K562 (cell line): ENCODE data around the gene NHS. TPM values are rescaled to one million over a fixed set of nuclear protein-coding genes. Genes with fewer than 3 reads are reported as not detected.

Experiments used
- ATAC-seq: fragments of 200-7000 bp; cut with Tn5 transposase; 3 replicates; pipeline ENCODE4 v1.9.1; 2020; ENCODE audit warnings: moderate library complexity
- BruUV-seq: library from RNA; stranded (reverse); fragments of 400-500 nt; replicated peaks from 2 replicates; lab custom pipeline; 2021; lab: Mats Ljungman, UMichigan
- CTCF ChIA-PET: fragments of 300-600 bp; formaldehyde crosslinking; extraction: SDS; loops from one replicate; lab custom pipeline; 2021; ENCODE audit warnings: low intra/inter-chr PET ratio; lab: Yijun Ruan, JAX
- POLR2A ChIA-PET: fragments of 300-600, 350-650 bp; sonication (Branson Sonifier 250); formaldehyde crosslinking; extraction: SDS; loops from one replicate; lab custom pipeline; 2021; ENCODE audit warnings: antibody characterized with exemption, inconsistent platforms; lab: Yijun Ruan, JAX
- DNase-seq, 4 experiments: peaks; one replicate each; pipeline versions ENCODE4 v3.0.0 to v3.0.0-alpha.2; 2011 to 2018; ENCODE audit warnings: low spot score in 3 of 4, mixed read lengths in 3 of 4; ENCODE audit errors: extremely low read depth in 1 of 4
- FAIRE-seq: peaks from 2 replicates; lab custom pipeline; 2011; peaks lifted over from hg19 to GRCh38; lab: Jason Lieb, UNC
- H2AFZ ChIP-seq: 2 replicates; pipeline ENCODE4 v1.6.0; 2011; ENCODE audit warnings: low read depth, low read length, control low read depth, inconsistent platforms
- H3K27ac ChIP-seq: fragments of 200-600 bp; 3 replicates; pipeline ENCODE4 v1.8.0; 2011; ENCODE audit warnings: low read depth, mild to moderate bottlenecking, control low read depth, inconsistent platforms, low read length, moderate library complexity, mixed read lengths; ENCODE audit errors: extremely low read depth
- H3K27me3 ChIP-seq, 2 experiments: fragments of 300-600 bp in 1 of 2; 2 replicates in 1 of 2; 3 replicates in 1 of 2; pipeline versions ENCODE4 v1.6.0 to v1.8.0; 2011; ENCODE audit warnings: inconsistent platforms in 2 of 2, low read length in 2 of 2, mild to moderate bottlenecking in 1 of 2, mixed read lengths in 1 of 2, moderate library complexity in 1 of 2; ENCODE audit not compliant: control insufficient read depth in 2 of 2, insufficient read depth in 2 of 2
- H3K36me3 ChIP-seq: fragments of 300-600 bp; 3 replicates; pipeline ENCODE4 v1.8.0; 2011; ENCODE audit warnings: mild to moderate bottlenecking, low read length, inconsistent platforms; ENCODE audit not compliant: control insufficient read depth, insufficient read depth
- H3K4me1 ChIP-seq, 2 experiments: fragments of 200-600 bp in 1 of 2; replicated peaks in 1 of 2; 2 replicates in 1 of 2; 3 replicates in 1 of 2; pipeline versions ENCODE4 v1.5.1 to v1.8.0; 2011; ENCODE audit warnings: inconsistent platforms in 2 of 2, low read length in 2 of 2, mild to moderate bottlenecking in 1 of 2, mixed read lengths in 1 of 2, moderate library complexity in 1 of 2; ENCODE audit not compliant: control insufficient read depth in 2 of 2, insufficient read depth in 2 of 2
- H3K4me2 ChIP-seq: 2 replicates; pipeline ENCODE4 v1.6.1; 2011; ENCODE audit warnings: low read length, control low read depth, inconsistent platforms, mixed read lengths; ENCODE audit not compliant: insufficient read depth
- H3K4me3 ChIP-seq: fragments of 200-600 bp; sonication (generic), shearing (Covaris generic); 2 replicates; pipeline ENCODE4 v1.5.1; 2016; ENCODE audit warnings: control low read depth, inconsistent platforms
- H3K79me2 ChIP-seq: fragments of 200-600 bp; 3 replicates; pipeline ENCODE4 v1.8.0; 2011; ENCODE audit warnings: low read length, inconsistent platforms; ENCODE audit not compliant: control insufficient read depth, insufficient read depth
- H3K9ac ChIP-seq, 2 experiments: 2 replicates each; pipeline versions ENCODE4 v1.6.0 to v1.6.1; 2011; ENCODE audit warnings: low read depth in 2 of 2, low read length in 2 of 2, control low read depth in 1 of 2, inconsistent platforms in 1 of 2, mild to moderate bottlenecking in 1 of 2, mixed read lengths in 1 of 2; ENCODE audit not compliant: insufficient read depth in 1 of 2
- H3K9me1 ChIP-seq: one replicate; pipeline ENCODE4 v1.6.0; 2011; ENCODE audit warnings: inconsistent platforms, mild to moderate bottlenecking, low read length, moderate library complexity; ENCODE audit not compliant: control insufficient read depth, insufficient read depth
- H3K9me3 ChIP-seq: replicated peaks from 2 replicates; pipeline ENCODE4 v1.5.1; 2011; ENCODE audit warnings: low read depth, low read length, inconsistent platforms; ENCODE audit not compliant: control insufficient read depth, insufficient read depth
- H4K20me1 ChIP-seq: replicated peaks from 2 replicates; pipeline ENCODE4 v1.6.1; 2011; ENCODE audit warnings: low read length, inconsistent platforms, mixed read lengths; ENCODE audit not compliant: control insufficient read depth, insufficient read depth
- AFF4 ChIP-seq: sonication (generic); formaldehyde crosslinking; IDR thresholded peaks from 2 replicates; pipeline ENCODE4 v1.8.0; 2023; ENCODE audit warnings: mild to moderate bottlenecking, missing genetic modification reagents
- HDGF ChIP-seq: fragments of 450-650 bp; IDR thresholded peaks from 2 replicates; pipeline ENCODE4 v1.6.1; 2016
- KLF1 ChIP-seq: fragments of 450-650 bp; IDR thresholded peaks from 2 replicates; pipeline ENCODE4 v1.6.1; 2016; ENCODE audit warnings: missing genetic modification characterization, missing compliant biosample characterization
- KLF13 ChIP-seq: fragments of 450-650 bp; IDR thresholded peaks from 2 replicates; pipeline ENCODE4 v1.6.1; 2016; ENCODE audit warnings: missing genetic modification characterization, low read depth, mild to moderate bottlenecking, missing compliant biosample characterization, moderate library complexity, borderline replicate concordance
- MTA2 ChIP-seq: fragments of 450-650 bp; IDR thresholded peaks from 2 replicates; pipeline ENCODE4 v1.6.1; 2016; ENCODE audit warnings: low read depth
- PTTG1 ChIP-seq: fragments of 450-650 bp; IDR thresholded peaks from 2 replicates; pipeline ENCODE4 v1.6.1; 2016; ENCODE audit warnings: low read depth, mild to moderate bottlenecking, missing genetic modification characterization, missing compliant biosample characterization
- RFX5 ChIP-seq: IDR thresholded peaks from 2 replicates; pipeline ENCODE4 v1.6.1; 2011; ENCODE audit warnings: low read depth, mild to moderate bottlenecking, improper control_type of control experiment, low read length
- TSC22D4 ChIP-seq: fragments of 450-650 bp; IDR thresholded peaks from 2 replicates; pipeline ENCODE4 v1.6.1; 2016; ENCODE audit warnings: missing genetic modification characterization, missing biosample characterization, control low read depth
- ZNF184 ChIP-seq: sonication (generic); formaldehyde crosslinking; IDR thresholded peaks from 2 replicates; pipeline ENCODE4 v1.5.0; 2020; ENCODE audit warnings: missing genetic modification reagents
- ZNF24 ChIP-seq: fragments of 450-650 bp; IDR thresholded peaks from 2 replicates; pipeline ENCODE4 v1.6.1; 2016
- ZNF282 ChIP-seq: sonication (generic); formaldehyde crosslinking; IDR thresholded peaks from 2 replicates; pipeline ENCODE4 v1.8.1; 2023; ENCODE audit warnings: missing genetic modification reagents
- ZNF347 ChIP-seq: fragments of 450-650 bp; formaldehyde crosslinking; IDR thresholded peaks from 2 replicates; pipeline ENCODE4 v1.4.0; 2020; ENCODE audit warnings: low read depth, mild to moderate bottlenecking, moderate library complexity
- ZNF551 ChIP-seq: fragments of 250-450 bp; sonication (Bioruptor Pico); IDR thresholded peaks from 2 replicates; pipeline ENCODE4 v1.5.0; 2021; ENCODE audit warnings: mild to moderate bottlenecking, moderate library complexity
- WGBS: fragments of 100-300 bp; shearing (Covaris generic); methylation state at CpG from one replicate; pipeline ENCODE4 v1.1.6; 2016; ENCODE audit warnings: low coverage, mixed read lengths; ENCODE audit not compliant: insufficient coverage; ENCODE audit errors: missing lambda C conversion rate; 5-methylcytosine and 5-hydroxymethylcytosine counted together
- in situ Hi-C: fragments of 300-500 bp; cut with MboI; formaldehyde crosslinking; loops from 4 replicates; pipeline ENCODE4 v1.15.0; 2018; ENCODE audit warnings: inconsistent platforms, mixed read lengths
- intact Hi-C: fragments of 100-400 bp; cut with micrococcal nuclease; formaldehyde crosslinking; loops from 2 replicates; pipeline ENCODE4 v1.14.2; 2022
- polyA plus RNA-seq, 8 experiments: library from polyadenylated mRNA; depleted of rRNA in 4 of 8; stranded (reverse) in 5 of 8; unstranded in 3 of 8; fragments of >200 nt; fragmentation: Nextera tagmentation in 2 of 8; fragmentation: Illumina TruSeq in 1 of 8; extraction: Ambion mirVana in 2 of 8; extraction: Trizol in 1 of 8; gene quantifications; 2 replicates each; pipeline versions ENCODE4 v1.2.1 to v1.2.3, GENCODE V29; 2011 to 2014; ENCODE audit warnings: inconsistent platforms in 1 of 8, missing spikeins in 1 of 8
- total RNA-seq, 7 experiments: library from RNA; depleted of rRNA in 6 of 7; stranded (reverse); fragments of >200 nt in 6 of 7; fragmentation: Illumina TruSeq in 2 of 7; extraction: Trizol in 2 of 7; gene quantifications; 2 replicates each; pipeline versions ENCODE4 v1.2.1 to v1.2.3, GENCODE V29; 2011 to 2021; ENCODE audit warnings: low replicate concordance in 1 of 7
- TF ChIP-seq, protein P1 (sequence below): fragments of 450-650 bp; IDR thresholded peaks from 2 replicates; pipeline ENCODE4 v1.7.1; 2018; ENCODE audit warnings: mild to moderate bottlenecking, low read depth; ENCODE audit not compliant: partially characterized antibody

NHS gene
- total and polyA plus RNA-seq, 9 of the 15 experiments (the other 6 are each of a cell fraction or from before 2014, with no cell fraction given) = 0.02 TPM; not detected in 8

DNA sequence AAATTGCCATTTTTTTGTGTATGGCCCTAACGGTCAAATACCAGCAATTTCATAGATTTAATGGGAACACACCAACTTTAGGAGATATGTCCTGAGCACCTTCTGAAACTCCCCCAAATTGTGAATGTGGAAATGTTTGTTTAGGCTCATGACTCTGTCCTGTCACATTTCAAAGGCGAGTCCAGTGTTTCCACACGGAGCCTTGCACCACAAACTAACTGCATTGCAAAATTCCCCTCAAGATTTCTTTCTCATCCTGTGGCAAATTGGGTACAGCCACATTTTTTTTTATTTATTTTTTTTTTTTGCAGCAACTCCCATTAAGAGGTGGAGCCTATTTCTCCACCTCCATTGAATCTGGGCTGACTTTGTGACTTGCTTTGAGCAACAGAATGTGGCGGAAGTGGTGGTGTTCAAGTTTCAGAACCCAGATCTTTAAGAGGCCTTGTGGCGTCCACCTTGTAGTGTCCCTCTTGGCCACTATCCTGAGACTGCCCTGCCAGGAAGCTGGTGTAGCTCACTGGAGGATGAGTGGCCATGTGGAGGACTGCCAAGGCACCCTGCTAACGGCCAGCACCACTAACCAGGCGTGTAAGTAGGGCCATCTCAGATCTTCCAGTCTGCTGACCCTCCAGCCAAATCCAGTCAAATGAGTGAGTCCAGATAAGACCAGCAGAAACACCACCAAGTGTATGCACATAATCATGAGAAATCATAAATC is 189.8 kb downstream of the NHS start (continued):
- TF ChIP-seq PTTG1 = no peak
- TF ChIP-seq KLF1 (tag) = no peak
- TF ChIP-seq MTA2 = no peak

GRCh38 chrX:17566740-17567139 is 191.7 kb downstream of the NHS start:
- H3K4me1 ChIP-seq = no peaks in the 10 kb centered on the region
- H3K36me3 ChIP-seq = no peaks in the 10 kb centered on the region
- no peaks in the 10 kb centered on the region for H4K20me1 ChIP-seq
- no peak overlapping the region for H3K9ac ChIP-seq
- no peak for ATAC-seq
- no peaks in the 10 kb centered on the region for H3K9me1 ChIP-seq
- in situ Hi-C loops = no loop called here
- no peak for FAIRE-seq
- H3K27ac ChIP-seq = no peak overlapping the region
- 0% methylated on average over 4 of the region's 4 CpGs for WGBS
- H3K27me3 ChIP-seq = no peaks in the 10 kb centered on the region
- DNase-seq = no peak
- no peak overlapping the region for H3K4me2 ChIP-seq
- no peaks in the 10 kb centered on the region for H3K9me3 ChIP-seq
- no TSS peak for BruUV-seq
- intact Hi-C loops = no loop called here
- H2AFZ ChIP-seq = no peak overlapping the region
- H3K79me2 ChIP-seq = no peaks in the 10 kb centered on the region
- ChIA-PET POLR2A (interaction anchor here (0.8 kb wide), 1 partner anchor 22 kb away, joined by 3 read pairs; no protein-coding TSS in a partner anchor), CTCF (no interaction called here)
- no peak overlapping the region for H3K4me3 ChIP-seq
- TF ChIP-seq, protein P1, sequence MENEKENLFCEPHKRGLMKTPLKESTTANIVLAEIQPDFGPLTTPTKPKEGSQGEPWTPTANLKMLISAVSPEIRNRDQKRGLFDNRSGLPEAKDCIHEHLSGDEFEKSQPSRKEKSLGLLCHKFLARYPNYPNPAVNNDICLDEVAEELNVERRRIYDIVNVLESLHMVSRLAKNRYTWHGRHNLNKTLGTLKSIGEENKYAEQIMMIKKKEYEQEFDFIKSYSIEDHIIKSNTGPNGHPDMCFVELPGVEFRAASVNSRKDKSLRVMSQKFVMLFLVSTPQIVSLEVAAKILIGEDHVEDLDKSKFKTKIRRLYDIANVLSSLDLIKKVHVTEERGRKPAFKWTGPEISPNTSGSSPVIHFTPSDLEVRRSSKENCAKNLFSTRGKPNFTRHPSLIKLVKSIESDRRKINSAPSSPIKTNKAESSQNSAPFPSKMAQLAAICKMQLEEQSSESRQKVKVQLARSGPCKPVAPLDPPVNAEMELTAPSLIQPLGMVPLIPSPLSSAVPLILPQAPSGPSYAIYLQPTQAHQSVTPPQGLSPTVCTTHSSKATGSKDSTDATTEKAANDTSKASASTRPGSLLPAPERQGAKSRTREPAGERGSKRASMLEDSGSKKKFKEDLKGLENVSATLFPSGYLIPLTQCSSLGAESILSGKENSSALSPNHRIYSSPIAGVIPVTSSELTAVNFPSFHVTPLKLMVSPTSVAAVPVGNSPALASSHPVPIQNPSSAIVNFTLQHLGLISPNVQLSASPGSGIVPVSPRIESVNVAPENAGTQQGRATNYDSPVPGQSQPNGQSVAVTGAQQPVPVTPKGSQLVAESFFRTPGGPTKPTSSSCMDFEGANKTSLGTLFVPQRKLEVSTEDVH = no peak
- TF ChIP-seq TSC22D4 (tag) (no peak), RFX5 (no peak), KLF13 (no peak), ZNF347 (CRISPR knock-in tag) (no peak), ZNF184 (no peak), ZNF24 (no peak), HDGF (no peak), ZNF282 (CRISPR knock-in tag) (no peak), AFF4 (no peak), ZNF551 (CRISPR knock-in tag) (no peak)
